NK-92 treated with Interleukin-12 subunit alpha and Interleukin-12 subunit beta, amount 100 ng/mL, for 24 hours (cell line): ENCODE results near the gene FLT1.

Experiments
- DNase-seq: peaks from one replicate; lab custom pipeline; 2025; lab: John Stamatoyannopoulos, UW

FLT1 gene

DNA sequence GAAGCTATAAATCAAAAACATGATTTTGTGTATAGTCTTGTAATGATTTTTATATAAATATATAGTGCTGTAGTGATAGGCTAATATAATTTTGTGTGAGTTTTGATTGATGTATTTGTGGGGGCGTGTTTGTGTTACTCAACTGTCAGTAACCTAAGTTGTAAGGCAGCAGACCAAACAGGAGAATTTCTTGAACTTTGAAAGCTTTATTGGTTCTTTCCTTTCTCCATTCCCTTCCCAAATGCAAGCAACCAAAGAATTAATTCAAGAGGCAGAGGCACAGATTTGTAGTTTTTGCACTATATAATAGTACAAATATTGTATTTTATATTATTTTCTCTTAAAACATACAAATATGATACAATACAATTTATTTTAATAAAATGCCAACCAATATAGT is 109.6 kb downstream of the FLT1 start:
- no peak for DNase-seq

DNA sequence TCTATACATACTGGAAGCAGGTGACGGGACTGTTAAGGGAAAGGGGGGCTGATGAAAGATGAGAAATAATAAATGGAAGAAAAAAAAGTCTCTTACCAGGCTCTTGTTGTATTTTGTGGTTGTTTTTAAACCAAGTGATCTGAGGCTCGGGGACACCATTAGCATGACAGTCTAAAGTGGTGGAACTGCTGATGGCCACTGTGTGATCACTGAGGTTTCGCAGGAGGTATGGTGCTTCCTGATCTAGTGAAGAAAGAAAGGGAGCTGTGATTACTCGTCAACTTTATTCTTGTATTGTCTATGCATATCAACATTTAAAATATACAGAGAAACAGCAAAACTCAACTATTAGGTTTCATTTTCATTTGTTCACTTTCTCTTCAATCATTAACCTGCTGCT is 110.1 kb downstream of the FLT1 start:
- DNase-seq, result no peak

DNA sequence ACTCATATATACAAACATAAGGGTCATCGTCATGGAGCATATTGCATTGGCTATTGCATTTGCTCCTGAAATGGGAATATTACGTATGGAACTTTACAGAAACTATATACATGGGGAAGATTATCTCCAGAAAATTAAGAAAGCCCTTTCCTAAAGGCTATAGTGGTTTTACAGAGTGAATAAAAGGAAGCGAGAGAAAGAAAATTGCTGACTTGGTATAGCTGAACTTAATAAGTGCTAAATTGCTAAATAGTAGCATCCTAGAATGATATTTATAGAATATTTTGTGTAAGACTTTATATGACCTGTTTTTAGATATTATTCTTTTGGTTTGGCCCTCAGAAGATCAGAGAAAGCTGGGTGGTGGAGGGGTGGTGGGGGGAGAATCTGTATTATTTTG is 114.6 kb downstream of the FLT1 start:
- DNase-seq, result no peak

DNA sequence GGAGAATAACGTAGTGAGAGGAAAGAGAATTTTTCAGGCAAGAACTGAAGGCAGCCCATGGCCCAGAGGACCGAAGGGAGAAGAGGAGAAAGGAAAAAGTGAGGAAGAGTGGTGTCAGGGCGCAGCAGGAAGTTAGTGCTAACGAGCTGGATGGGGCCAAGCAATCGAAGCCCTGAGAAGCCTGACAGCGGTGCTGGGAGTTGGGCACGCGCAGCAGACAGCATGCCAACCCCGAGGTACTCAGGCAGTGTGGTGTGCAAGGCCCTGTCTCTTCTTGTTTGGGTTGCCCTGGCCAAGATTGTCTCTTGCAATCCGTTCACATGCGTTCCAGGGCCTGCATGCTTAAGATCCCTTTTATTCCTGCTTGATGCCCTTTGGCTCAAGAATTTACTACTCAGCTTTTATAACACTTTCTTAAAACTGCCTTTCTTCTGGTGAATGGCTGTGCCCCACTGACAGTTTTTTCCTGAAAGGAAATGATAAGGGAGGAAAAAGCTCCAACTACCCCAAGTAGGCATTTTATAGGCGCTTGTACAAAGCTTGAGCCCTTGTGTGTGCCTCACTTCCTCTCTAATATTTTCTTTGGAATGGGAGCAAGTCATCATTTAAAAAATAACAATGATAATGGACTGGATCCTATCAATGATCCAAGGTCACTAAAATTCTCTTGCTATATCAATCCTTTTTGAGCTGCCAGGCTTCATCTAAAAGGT is 115.4 kb downstream of the FLT1 start:
- no peak for DNase-seq

DNA sequence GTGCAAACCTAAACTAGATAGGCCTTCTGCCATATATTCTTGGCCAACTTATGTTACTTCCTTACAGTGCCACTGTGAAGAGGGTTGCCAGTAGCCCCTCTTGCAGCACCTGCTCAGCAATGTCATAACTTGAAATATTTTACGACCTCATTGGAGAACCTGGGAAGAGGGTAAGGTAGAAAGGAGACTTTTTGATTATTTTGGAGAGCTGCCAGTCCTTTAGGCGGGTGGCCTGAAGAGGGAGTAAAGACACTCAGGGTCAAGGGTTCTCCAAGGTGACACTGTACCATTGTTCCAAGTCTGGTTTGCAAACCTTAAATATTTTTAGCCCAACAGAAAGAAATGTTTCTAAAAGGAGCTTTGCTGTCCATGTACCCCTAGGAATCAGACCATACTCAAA is 118.3 kb downstream of the FLT1 start:
- no peak for DNase-seq

DNA sequence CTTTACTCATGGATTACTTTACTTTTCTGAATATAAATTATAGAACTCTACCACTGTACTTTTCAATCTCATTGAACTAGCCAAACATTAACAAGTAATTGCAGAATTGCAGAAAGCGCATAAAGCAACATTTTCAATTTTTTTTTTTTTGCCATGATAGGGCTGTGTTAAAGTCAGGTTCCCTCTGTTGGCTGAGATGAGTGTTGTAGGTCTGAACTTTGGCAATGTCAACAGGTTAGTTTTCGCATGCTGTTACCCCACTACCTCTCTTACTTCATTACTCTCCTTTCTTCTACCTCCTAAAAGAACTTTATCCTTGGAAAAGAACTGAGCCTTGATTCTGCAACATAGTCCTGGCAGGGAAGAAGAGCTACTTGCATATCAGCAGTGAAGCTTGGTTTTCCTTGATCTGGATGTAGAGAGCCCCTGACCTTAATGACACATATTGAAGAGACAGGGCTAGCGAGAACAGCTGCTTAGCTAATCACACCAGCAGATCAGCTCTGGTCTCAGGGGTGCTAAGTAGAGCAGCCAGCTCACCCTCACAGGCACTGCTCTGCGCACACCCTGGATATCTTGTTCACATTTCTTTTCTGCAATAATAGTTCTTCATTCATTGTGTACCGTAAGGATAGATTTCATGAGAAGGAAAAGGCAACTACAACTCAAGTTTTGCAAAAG is 119.5 kb downstream of the FLT1 start:
- DNase-seq, result no peak

DNA sequence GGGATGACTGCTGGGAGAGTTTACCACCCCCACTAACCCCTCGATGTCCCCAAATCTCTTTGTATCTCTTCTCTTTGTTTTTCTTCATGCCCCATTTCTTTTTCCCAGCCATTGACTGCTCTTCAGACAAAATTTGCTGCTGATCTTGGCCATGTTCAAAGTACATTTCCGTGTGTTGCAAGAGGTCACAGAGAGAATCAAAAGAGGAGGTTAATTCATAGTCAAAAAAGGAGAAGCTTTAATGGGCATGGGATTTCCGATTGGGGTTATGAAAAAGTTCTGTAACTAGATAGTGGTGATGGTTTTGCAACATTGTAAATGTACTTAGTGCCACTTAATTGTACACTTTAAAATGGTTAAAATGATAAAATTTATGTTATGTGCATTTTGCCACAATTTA is 121.1 kb downstream of the FLT1 start:
- no peak for DNase-seq

DNA sequence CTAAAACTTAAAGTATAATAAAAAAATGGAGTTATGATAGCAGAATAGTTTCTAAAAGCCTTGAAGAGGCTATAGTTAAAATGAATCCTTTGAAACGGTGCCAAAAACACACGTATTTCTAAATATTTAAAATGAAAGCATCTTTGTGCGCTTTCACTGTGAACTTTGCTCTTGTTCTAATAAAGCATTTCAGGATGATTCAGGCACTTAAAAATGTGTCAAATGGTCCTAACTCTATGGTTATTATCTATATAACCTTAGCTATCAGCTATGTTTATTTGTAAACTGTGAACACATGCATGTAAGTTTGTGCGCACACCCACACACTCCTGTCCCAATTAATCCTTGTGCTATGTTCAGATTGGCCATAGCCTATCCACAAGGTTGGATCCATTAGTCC is 124.5 kb downstream of the FLT1 start:
- DNase-seq, result no peak

DNA sequence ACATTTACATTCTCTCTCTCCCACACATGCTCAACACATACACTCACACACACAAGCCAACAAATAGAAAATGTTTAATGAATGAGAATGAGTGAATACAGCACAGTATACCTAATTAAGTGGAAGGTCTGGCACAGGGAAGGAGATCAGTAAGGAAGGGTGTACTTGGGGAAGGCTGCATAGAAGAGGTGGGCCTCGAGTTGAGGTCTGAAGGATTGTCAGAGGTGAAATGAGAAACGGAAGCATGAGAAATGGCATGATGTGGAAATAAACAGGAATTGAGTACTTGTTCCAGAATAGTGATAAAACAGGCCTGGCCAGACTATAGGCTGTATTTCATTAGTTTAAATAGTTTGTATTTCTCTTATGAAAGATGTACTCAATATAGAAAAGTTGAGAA is 136.2 kb downstream of the FLT1 start:
- no peak for DNase-seq

DNA sequence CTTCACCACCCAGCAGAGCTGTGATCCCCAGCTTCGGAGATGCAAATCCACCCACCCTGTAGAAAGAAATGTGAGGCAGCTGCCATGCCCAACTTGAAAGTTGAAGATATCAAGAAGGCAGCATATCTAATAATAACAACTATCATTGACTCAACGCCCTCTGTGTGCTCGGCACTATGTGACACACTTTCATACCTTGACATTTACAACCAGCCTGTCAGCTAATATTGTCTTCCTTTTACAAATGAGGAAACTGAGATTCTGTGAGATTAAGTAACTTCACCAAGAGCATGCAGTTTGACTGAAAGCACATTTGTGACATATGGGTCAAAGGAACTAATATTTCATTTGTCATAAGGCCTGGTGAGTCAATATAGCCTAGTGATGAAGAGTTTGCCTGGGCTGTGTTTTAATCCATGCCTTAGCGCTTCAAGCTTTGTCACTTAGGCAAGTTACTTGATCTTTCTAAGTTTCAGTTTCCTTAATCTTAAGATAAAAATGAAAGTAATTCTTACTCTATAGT is 137.0 kb downstream of the FLT1 start:
- DNase-seq, result no peak

DNA sequence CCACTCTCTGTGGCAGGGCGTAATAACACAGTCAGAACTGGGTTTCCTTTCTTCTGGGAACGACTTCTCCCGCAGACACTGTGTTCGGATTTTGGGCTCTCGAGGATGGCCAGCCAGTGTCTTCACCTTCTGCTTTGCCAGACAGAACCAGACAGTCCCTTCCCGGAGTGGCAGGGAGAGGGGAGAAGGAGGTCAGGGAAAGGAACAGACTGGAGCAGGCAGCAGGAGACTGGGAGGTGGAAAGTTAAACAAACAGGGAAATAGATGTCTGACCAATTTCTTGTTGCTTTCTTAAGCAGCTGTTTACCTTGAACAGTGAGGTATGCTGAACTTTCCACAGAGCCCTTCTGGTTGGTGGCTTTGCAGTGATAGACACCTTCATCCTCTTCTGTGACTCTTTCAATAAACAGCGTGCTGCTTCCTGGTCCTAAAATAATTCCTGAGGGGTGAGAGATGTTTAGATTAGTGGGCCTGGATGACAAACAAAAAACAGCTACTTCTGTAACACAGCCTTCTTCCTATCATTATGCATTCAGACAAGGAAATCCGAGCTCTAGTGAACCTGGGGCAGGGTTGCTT is 137.6 kb downstream of the FLT1 start:
- DNase-seq, result no peak

DNA sequence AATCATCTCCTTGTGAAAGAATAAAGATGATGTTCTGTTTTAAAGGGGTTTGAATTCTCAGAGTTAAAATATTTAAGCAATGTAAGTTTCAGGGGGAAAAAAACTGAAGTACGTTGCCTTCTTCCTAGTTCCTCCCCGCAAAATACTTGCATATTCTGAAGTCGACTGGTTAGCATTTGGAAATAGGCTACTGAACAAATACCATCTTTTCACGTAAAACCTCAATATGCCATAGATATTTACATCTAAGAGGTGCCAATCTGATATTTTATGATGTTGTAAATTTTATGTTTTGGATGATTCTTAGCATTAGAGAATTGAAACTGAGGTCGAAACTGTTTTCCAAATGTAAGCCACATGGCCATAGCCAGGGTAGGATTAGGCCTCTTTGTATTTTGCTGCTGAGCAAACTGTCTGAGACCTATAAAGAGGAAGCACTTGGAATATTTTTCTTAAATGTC is 138.3 kb downstream of the FLT1 start:
- no peak for DNase-seq

DNA sequence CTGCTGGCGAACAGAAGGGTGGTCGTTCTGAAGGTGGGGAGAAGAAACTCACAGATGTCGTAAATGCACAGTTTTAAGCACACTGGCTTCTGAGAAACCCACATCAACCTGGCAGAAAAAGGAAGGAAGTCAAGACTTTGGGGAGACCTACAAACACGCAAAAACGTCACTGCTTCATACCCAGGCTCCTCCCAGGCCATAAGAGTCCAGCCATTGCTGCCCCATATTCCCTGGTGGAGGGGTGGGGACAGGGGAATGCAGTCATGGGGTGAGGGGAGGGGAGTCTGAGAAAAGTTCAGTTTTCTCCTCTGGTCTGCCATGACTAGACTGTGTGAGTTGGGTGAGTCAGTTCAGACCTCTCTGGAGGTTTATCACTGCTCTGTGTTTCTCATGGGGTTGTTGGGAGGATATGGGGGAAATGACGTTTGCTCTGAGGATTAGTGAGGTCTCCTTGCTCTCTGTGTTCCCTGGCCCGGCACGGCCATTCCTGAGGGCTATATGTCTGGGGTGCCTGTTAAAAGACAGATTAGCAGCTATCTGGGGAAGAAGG is 139.0 kb downstream of the FLT1 start:
- DNase-seq, result no peak

DNA sequence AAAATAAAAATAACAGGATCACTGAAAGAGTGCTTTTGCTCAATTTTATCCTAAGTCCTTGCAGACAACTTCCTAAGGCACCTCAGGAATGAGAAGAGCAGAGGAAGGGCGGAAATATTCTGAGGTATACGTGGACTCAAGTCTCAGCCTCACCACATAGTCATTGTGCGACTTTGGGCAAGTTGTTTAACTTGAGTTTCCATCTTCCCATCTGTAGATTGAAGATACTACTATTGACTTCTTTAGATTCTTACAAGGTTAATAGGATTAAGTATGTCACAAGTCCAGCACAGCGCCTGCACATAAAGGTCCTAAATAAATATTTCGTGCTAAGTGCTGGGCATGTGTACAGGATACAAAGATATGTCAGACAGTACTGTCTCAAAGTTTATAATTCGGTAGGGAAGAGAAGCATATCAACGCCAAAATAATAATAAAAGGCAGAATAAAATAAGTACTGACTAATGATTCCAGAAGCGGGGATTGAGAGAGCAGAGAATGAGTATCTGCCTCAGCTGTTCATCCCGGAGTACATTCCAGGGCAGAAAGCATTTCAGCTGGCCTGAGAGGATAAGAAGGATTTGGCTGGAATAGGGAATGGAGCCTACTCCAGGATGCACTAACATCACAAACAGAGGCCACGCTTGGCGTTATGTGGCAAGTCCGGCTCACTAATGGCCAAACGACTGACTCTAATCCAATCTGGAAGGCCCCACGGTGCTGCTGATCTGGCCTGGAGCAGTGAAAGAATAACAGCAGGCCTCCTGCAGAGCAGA is 139.7 kb downstream of the FLT1 start:
- no peak for DNase-seq

DNA sequence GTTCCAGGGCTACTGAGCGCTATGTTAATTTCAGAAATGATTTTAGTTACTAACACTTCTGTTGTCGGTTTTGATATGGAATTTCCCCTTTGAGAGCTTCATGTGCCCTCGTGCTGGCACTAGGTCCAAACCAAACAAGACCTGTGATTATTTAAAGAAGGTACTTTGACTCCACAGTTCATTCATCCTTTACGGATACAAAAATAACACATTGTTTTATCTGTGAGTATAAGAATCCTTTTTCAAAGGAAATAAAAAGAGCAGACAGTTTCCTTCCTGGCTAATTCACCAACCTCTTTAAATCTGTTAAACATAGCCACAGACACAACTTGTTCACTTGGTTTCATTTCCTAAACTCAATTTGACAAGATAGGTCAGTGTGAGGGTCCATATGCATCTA is 141.2 kb downstream of the FLT1 start:
- no peak for DNase-seq

DNA sequence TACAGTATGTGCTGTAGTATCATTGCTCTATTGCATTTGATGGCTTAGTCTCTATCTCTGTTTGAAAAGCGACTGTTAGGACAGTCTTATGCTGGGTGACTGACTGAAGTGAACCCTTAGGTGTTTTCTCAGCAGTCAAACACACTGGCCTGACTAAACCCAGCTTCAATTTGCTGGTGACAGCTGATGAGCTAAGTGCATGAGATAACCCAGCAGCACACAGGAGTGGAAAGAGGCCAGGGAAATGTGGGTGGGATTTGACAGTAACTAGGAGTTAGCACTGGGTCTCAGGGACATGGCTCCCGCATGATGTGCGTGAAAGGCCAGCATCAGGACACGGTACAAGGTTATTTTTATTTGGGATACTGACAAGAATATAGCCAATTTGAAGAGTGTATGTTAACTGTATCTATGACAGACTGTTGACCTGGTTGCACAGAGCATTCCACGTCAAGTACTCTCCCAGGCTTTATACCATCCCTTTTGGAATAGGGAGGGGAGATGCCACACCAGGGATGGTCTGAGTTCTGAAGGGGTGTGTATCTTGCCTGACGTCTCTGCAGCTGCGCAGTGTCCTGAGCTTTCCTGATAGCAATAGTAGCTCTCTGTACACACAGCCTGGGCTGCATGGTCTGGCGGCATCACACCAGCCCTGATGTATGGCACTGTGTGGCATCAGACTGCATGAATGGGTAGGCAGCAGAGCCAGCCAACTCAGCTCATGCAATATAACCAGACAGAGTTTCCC is 144.8 kb downstream of the FLT1 start:
- no peak for DNase-seq

DNA sequence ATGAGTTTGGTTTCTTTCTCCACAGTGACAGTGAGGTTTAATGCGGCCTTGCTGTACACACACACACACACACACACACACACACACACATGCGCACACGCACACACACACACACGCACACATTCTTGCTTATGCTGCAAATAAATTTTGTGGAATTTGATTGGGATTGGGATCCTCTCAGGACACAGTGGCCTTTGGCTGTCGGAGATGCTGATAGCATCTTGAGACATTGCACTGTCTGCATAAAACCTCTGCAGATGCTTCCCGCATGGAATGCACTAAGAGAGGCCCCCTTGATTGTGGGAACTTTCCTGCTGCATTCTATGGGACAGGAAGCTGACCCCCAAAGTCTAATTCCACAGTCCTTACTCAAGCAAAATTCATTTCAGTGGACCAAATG is 145.6 kb downstream of the FLT1 start:
- no peak for DNase-seq

DNA sequence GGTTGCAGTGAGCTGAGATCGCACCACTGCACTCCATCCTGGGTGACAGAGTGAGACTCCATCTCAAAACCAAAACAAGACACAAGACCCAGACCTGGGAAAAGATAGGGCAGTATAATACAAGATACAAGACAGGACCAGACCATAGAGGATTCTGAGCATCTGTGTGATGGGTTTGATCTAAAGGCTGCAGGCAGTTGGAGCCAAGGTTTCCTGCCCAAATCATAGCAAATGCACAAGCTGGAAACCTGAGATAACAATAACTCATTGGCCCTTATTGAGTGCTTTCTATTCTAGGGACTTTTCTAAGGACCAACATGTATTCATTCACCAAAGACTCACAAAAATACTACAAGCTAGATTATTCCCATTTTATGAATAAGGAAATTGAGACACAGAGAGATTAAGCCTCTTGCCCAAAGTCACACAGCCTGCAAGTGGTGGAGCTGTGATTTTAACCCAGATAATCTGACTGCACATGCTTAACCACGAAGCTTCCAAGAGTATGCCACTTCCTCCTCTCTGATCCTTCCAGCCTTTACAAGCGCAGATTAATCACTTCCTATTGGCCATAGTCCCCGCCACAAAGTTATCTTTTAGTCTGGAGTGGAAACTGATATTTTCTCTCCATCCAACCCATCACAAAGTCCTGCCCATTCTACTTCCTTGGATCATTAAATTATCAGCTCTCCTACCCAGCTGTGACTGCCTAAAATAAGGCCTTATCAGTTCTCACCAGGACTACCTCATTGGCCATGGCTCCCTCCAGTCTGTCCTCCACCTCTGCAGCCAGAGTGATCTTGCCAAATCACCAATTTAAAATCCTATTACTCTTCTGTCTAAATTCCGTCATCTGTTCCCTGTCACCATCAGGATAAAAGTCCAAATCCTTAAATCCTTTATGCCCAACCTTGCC is 147.2 kb downstream of the FLT1 start:
- DNase-seq, result no peak

DNA sequence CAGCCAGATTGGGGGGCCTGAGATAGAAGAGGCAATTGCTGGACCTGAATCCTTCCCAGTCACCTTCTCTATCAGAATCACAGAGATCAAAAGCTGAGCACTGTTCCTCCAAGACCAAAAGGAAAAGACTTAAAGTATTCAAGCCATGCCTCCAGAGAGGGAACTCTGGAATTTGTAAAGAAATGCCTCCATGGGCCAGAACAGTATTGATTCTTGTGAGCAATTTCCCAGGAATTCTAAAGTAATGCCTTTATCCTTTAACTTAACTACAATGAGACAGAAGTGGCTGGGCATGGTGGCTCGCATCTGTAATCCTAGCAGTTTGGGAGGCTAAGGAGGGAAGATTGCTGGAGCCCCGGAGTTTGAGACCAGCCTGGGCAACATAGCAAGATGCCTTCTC is 148.8 kb downstream of the FLT1 start:
- DNase-seq, result no peak

DNA sequence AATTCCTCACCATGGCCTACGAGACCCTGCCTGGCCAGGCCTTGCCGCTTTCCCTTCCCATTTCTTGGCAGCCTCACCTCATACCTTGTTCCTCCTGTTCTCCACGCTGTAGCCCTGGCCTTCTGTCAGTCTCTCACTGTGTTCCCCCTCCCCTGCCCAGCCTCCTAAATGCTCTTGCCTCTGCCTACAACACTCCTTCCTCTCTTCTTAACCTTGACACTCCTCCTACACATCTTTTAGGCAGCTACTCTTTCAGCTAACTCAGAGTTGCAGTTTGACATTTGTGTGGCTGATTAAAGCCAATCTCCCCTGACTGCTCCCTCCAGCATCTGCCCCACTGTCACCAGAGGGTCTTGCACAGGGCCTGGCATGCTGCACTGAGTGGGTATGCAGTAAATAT is 150.8 kb downstream of the FLT1 start:
- DNase-seq, result no peak
